Thyroid gland (tissue), 4 donors: ENCODE results near the gene MYADML2.

Source experiments
- CTCF ChIP-seq, 6 experiments: fragments of 200-600 bp in 3 of 6; fragments of 450-650 bp in 3 of 6; sonication (generic) in 3 of 6; IDR thresholded peaks; one replicate each; pipeline ENCODE4 v1.5.1; 2016 to 2019; ENCODE audit warnings: antibody characterized with exemption in 6 of 6, mild to moderate bottlenecking in 2 of 6, inconsistent platforms in 1 of 6, moderate library complexity in 1 of 6
- POLR2A ChIP-seq, 2 donors: fragments of 450-650 bp; IDR thresholded peaks; one replicate each; pipeline ENCODE4 v1.6.1; 2017; ENCODE audit warnings: antibody characterized with exemption in 2 of 2, mild to moderate bottlenecking in 2 of 2, moderate library complexity in 1 of 2

- TF ChIP-seq CTCF (IDR thresholded peaks at IDR 0.05) (no peak), POLR2A (IDR thresholded peaks at IDR 0.05) (no peak)
Measured at GRCh38 chr17:81902653-81903414, 44.2 kb downstream of the MYADML2 start.
